ENCODE measurements around the gene FBXO17.
"Not testable (repeated sequence)": the region's sequence is repeated elsewhere in the genome, so short reads cannot be mapped to it uniquely, and the experiment has no call there.

FBXO17 gene

DNA sequence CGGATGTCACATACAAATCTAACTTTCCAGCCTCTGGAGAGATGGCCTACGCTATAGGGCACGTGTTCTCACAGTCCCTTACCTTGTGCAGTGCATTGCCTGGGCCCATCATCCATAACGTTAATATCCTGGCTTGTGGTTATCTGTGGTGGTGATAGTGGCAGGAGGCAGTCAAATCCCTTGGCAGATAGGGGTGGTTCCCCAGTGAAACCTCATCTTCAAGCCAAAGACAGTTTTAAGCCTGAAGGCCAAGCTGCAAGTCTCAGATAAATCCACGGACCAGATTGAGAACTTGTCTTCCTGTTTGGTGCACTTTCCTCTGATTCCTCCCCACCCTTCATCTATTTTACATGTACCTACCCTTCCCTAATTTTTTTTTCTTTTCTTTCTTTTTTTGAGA lies 4.3 kb upstream of the FBXO17 start:
- DNase-seq = no peak

DNA sequence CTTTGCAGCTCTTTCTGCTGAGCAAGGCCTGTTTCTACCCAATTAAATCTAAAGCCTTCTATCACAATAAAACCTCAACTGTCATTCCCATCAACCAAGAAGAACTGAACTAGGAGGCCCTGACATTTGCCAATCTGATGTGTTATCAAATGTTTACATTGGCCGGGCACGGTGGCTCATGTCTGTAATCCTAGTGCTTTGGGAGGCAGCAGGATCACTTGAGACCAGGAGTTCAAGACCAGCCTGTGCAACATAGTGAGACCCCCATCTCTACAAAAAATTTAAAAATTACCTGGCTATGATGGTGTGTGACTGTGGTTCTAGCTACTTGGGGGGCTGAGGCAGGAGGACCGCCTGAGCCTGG lies 2.8 kb upstream of the FBXO17 start:
- no peak for DNase-seq

DNA sequence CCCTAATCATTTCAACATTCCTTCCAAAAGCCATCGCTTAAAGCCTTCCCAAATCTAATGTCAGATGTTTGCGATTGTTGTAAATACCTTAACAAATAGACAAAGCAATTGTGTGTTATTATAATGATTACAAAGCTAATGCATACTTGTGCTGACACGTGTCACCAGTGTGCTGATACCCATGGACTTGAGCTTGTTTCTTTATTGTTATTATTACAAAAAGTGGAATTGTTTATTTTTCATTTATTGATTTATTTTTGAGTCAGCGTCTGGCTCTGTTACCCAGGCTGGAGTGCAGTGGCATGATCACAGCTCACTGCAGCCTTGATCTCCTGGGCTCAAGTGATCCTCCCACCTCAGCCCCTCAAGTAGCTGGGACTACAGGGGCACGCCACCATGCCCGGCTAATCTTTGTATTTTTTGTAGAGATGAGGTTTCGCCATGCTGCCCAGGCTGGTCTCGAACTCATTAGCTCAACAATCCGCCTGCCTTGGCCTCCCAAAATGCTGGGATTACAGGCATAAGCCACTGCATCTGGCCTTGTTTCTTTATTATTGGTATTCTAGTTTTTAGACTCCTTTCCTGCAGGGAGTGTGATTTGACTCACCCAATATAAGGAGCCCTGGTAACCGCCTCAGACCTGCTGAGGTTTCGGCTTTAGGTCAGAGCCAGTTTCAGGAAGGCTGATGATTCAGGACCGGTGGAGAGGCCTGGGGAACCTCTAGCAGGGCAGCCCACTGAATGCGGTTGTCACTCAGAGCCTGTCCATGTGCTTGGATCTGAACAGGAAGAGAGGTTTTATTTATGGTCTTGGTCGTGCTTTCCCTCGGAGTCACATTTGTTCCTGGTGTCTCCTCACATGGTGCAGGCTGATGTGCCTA lies 2.1 kb upstream of the FBXO17 start:
- no peak for DNase-seq

DNA sequence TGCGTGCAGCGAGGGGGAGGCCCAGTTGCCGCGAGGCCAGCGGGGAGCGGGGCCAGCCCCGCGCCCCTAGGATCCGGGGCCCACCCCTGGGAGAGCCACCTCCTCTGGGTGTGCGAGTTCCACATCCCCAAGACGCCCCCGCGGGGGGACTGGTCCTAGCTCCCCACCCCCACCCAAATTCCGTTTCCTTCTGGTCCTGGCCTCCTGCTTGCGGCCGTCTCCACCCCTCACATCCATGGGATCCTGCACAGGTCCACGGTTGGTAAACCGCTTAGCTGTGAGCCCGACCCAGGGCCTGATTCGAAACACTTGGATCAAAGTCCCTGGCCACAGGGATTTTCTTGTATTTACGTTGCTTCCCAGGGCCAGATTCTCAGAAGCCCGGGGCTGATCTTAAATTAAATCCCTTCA lies 324 bp upstream of the FBXO17 start:
- no peak for DNase-seq

DNA sequence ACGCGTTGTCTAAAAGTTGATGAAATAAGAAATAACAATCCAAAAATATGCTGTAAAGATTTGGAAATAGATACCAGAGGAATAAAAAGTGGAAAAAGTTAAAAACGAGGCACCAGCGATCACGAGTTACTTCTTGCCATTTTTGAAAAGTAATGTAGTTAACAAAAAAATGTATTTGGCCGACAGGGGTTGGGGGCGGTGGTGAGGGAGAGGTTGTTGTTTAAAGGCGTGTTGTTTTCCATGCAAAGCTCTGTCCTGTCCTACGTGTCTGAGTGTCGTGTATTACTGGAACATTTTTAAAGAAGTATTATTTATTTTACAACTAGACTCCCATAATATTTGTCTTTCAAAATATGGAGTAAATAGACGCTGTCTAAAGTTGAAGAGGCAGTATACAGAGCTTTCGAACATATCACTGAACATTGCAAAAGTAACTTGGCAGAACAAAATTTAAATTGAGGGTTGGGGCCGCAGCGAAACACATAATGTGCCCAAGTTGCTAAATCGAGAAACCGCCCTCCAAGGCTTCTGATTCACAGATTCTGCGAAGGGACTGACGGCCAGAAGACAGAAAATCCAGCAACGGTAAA lies 823 bp downstream of the FBXO17 start:
- no peak for DNase-seq

DNA sequence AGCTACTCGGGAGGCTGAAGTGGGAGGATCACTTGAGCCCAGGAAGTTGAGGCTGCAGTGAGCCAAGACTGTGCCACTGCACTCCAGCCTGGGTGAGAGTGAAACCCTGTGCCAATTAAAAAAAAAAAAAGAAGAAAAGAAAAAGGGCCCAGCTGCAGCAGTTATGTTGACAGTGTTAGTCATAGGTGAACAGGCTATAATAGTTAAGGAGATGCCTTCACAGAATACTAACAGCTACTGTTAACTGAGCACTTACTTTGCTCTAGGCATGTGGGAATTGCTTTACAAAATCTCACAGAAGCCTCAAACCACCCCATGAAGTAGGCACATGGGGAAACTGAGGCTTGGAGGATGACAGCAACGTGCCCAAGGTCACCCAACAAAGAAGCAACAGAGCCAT lies 3.9 kb downstream of the FBXO17 start:
- DNase-seq = no peak

DNA sequence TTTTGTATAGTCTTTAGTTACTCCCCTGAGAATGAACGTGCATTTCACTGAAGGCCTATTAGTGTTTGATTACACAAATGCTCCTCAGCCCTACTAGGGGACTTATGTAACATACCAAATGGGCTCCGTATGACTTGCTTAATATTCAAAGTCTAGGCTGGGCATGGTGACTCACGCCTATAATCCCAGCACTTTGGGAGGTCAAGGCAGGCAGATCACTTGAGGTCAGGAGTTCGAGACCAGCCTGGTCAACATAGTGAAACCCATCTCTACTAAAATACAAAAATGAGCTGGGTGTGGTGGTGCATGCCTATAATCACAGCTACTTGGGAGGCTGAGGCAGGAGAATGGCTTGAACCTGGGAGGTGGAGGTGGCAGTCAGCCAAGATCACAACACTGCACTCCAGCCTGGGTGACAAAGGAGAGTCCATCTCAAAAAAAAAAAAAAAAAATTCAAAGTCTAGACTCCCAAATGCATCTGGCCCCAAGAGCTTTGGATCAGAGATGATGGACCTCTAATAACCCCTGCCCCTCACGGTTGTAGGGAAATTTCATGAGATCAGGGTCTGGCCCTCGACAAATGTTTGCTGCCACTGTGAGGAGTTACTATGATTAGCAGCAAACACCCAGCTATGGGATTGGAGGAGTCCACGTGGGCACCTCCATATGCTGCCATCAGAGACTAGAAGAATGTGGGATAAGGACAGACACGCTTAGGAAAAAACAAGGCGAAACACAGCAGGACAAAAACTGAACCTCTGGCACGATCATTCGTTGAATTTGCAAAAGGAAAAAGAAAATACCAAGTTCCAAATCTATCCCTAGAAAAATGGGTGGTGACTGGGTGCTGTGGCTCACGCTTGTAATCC lies 4.6 kb downstream of the FBXO17 start:
- no peak for DNase-seq

DNA sequence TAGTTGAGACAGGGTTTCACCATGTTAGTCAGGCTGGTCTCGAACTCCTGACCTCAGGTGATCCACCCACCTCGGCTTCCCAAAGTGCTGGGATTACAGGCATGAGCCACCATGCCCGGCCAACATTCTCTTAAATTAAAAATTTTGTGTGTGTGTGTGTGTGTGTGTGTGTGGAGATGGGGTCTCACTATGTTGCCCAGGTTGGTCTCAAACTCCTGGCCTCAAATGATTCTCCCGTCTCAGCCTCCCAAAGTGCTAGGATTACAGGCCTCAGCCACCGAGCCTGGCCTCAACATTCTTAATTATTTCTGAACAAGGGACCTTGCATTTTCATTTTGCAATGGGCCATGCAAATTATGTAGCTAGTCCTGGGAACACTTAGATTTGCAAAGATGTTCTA lies 9.4 kb downstream of the FBXO17 start:
- DNase-seq = not testable (repeated sequence)

DNA sequence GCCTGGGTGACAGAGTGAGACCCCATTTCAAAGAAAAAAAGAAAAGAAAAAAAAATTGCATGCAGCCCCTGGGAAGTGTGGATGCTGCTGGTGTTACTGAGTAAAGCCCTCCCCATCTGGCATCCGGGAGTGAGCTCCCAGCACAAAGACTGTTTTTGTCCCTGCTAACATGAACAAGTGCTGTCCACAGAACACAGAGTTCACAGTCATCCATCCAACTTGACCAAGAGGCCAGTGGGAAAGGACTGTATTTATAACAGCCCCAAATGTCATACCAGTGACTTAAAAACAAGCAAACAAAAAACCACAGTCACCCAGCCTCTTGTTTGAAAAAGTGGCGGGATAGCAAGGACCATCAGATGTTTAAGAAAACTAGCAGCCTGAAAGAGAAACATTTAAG lies 10.8 kb downstream of the FBXO17 start:
- DNase-seq = no peak

DNA sequence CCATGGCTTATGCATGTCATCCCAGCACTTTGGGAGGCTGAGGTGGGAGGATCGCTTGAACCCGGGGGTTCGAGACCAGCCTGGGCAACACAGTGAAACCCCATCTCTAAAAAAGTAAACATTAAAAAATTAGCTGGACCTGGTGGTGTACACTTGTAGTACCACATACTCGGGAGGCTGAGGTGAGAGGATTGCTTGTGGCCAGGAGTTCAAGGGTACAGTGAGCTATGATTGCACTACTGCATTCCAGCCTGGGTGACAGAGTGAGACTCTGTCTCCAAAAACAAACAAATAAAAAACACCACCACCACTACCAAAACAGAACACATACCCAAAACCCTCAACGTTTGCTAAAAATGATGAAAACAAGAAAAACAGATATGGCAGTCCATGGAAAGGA lies 15.9 kb downstream of the FBXO17 start:
- no peak for DNase-seq

DNA sequence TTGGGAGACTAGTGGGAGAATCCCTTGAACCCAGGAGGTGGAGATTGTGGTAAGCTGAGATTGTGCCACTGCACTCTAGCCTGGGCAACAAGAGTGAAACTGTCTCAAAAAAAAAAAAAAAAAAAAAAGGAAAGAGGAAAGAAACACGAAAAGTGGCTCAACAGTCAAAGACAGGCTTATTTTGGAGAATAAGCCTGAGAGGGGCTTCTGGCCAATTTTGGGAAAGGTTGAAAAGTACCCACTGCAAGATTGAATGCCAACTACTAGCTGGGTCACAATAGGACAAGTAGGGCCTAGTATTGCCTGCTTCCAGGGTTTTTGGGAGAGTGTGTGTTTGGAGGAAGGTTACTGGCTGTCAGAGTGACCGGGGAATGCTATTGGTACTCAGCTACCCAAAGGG lies 17.2 kb downstream of the FBXO17 start:
- no peak for DNase-seq

DNA sequence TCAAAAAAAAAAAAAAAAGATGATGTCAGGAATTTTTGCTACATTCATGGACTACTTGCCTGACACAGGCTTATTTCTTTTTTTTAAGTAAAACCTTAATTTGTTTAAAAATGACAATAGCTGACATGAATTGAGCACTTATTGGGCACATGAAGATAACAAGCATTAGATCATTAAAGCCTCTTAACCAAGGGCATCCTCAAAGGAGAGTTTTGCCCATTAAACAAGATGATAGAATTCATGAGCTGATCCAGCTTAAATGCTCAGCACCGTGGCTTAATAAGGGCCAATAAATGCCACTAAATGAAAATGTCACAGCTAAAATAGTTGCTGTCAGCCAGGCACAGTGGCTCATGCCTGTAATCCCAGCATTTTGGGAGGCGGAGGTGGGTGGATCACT lies 19.3 kb downstream of the FBXO17 start:
- no peak for DNase-seq

DNA sequence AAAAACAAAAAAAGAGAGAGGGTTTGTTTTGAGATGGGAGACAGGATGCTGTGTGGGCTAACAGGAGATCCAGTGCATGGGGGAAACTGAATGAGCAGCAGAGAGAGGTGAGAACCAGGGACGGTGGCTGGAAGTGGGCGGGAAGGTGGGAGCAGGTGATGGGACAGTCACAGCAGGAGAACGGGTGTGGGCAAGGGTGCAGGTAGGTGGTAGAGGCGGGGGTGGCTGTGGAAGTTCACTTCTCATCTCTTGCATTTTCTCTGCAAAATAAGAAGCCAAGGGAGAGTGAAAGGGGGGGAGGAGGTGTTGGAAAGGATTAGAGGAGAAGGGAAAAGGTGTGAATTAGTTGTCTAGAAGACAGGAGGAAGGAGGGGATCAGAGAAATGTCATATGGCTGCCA lies 21.9 kb downstream of the FBXO17 start:
- DNase-seq = no peak

DNA sequence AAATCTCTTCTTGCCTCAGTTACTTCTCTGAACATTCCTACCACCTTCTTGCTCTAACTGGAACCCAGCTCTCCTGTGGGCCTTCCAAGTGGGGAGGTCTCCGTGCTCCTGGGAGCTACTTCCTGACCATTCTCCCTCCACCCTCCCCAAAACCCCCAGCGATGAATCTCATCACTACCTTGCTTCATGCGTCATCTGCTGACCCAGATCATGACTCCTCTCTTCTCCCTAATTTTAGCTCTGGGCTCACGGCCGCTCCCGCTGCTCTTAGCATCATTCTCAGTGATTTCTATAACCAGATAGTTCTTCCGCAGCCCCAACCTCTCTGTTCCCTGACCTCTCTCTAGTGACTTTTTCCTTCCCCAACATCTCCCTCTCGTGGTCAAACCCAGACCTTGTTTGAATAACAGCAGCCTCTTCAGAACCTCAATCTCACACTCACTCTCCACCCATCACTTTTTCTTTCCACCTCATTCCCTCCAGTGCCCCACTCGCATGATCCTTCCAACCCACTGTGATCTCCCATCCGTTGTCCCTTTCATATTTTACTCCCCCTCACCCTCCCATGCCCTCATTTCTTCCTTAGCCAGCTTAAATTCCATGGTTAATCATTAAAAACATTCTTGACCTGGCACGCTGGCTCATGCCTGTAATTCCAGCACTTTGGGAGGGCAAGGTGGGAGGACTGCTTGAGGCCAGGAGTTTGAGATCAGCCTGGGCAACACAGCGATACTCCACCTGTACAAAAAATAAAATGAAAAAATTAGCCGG lies 23.0 kb downstream of the FBXO17 start:
- peak; percentile 58 for DNase-seq

DNA sequence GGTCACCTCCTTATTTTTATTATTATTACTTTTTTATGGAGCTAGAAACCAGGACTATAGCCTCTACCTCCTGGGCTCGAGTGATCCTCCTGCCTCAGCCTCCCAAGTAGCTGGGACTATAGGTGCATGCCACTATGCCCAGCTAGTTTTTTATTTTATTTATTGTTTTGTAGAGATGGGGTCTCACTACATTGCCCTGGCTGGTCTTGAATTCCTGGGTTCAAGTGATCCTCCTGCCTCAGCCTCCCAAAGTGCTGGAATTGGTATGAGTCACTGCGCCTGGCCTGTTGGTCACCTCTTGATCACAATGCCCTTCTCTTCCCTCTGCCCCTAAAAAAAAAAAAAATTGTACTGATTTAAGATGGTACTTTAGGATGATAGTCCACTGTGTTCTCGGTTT lies 24.4 kb downstream of the FBXO17 start:
- DNase-seq = no peak

DNA sequence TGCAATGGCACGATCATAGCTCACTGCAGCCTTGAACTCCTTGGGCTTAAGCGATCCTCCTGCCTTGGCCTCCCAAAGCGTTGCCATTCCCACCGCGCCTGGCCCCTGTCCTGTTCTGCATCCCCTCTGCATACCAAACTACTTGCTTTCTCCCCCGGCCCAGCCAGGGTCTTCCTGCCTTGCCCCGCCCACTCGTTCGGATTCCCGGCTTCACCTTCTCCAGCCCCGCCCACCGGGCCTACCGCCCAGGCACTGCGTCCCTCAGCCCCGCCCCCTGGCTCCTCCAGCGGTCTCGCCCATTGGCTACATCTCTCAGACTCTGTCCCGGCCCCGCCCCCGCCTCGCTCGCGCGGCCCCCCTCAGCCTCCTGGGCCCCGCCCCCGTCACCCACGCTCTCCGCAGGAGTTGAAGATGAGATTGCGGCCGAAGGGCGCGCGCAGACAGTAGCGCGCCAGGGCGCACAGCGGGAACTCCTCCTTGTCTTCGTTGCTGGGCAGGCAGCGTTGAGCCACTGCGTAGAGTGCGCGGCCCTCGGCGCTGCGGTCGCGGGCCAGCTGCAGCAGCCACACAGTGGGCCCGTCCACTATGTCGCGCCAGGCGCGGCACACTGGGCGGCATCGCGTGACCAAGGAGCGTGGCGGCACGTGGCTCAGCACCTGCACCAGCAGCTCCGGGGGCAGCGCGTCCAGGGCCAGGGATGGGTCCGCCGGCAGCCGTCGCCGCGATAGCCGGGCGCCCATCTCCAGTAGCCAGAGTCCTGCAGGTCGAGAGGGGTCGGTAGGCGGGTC lies 25.8 kb downstream of the FBXO17 start:
- DNase-seq = no peak

DNA sequence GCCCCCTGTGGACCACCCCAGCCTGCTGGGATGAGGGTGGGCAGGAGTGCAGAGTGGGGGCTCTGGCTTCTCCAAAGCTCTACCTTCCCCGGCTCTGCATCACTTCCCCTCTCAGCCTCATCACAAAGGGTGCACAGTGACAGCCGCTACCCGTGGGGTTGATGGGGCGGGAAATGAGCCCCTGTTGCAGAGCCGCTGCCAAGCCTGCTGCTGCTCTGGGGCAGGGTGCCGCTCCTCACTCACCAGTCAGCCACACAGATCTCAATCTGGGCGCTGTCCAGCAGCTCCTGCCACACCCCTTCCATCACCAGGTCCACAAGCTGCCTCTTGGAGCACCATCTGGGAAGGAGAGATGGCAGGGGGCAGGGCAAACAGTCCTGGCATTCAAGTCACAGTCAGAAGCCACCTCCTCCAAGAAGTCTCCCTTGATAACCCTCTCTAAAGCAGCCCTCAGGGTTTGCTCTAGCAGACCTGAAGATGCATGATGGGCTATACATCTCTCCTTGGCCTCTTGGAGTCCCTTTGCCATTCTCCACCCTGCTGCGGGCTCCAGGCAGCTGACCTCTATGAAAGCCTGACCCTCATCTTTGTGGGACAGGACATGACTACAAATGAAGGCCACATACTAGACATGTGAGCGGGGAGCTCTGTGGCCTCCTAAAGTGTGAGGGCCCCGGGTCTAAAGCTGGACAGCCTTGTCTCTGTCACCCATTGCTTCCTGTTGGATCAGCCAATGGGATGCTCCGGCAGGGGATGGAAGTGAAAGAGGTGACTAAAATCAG lies 29.1 kb downstream of the FBXO17 start:
- DNase-seq = no peak

DNA sequence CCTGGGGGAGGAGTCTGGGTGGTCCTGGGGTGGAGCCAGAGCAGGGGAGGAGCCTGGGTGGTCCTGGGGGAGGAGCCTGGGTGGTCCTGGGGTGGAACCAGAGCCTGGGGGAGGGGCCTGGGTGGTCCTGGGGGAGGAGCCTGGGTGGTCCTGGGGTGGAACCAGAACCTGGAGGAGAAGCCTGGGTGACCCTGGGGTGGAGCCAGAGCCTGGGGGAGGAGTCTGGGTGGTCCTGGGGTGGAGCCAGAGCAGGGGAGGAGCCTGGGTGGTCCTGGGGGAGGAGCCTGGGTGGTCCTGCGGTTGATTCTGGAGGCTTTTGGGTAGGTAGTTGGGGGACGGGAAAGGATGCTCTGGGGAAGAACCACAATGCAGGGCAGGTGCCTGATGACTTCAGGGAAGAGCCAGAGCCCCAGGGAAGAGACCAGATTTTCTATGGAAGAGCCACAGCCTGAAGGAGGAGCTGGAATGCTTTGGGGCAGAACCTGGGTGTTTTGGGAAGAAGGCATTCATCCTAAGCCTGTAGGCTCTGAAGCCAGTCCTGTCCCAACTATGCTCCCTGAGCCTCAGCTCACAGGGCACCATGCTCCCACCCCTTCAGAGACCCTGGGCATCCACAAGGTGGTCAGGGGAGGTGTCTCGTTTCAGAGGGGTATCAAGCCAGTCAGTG lies 29.8 kb downstream of the FBXO17 start:
- no peak for DNase-seq

DNA sequence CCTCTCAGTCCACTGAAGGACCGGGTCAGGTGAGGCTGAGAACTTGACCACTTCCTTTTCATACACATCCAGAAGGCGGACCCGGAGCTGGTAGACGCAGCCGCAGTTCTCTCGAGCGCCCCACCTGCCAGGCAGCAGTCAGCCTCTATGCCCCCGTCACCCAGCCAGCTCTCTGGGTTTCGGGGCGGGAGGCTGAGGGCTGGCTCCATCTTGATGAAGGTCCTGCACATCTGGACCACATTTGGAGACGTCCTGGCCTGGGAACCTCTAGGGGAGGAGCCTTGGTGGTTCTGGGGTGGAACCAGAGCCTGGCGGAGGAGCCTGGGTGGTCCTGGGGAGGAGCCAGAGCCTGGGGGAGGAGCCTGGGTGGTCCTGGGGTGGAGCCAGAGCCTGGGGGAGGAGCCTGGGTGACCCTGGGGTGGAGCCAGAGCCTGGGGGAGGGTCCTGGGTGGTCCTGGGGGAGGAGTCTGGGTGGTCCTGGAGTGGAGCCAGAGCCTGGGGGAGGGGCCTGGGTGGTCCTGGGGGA lies 30.5 kb downstream of the FBXO17 start:
- peak; percentile 6 for DNase-seq

DNA sequence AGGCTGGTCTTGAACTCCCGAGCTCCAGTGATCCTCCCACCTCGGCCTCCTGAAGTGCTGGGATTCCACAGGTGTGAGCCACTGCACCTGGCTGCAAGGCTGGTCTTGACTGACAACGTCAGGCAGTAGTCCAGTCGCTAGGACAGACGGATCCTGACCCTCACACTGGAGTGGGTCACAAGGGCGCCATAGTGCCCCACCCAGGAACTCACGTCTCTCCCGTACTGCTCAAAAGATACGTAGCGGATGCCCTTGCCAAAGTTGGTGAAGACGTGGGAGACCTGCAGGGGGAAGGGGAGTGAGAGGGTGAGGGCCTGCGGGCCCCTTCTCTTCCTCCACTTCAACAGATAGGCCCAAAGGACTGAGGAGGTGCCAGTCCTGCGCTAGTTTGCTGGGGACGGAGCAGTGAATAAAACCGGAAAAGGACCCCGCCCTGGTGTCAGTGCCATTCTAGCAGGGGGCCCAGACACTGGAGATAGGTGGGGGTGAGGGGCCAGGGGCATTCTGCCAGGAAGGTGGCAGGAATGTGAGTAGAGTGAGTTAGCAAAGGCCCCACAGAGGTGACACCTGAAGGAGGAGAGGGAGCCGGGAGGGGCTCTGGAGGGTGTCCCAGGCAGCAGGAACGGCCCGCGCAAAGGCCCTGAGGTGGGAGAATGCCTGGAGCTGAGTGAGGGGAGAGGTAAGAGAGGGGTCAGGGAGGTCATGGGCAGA lies 32.9 kb downstream of the FBXO17 start:
- no peak for DNase-seq

Data from NCI-H1105 treated with DMSO at 0.1 percent for 48 hours (cell line).